Measurements from ENCODE around the gene ESD.

The ESD gene

GRCh38 chr13:46796515-46797474, at the start of gene ESD:
Gene ESD, minus strand, starts transcription at chr13:46797161. Its CDS starts 5,748 bp downstream, at chr13:46791413.
- H3K36me3 ChIP-seq (ENCODE audit: control insufficient read depth in 2 of 2, insufficient read depth in 2 of 2, low read length in 2 of 2), result no peaks in the 10 kb centered on the region
- H3K27ac ChIP-seq (ENCODE audit: low read length), result peak within 1 kb of the TSS; percentile 86
- H3K9me3 ChIP-seq (ENCODE audit: control insufficient read depth in 2 of 2, low read length in 2 of 2), result no peaks in the 10 kb centered on the region
- peak within 1 kb of the TSS; percentile 66 to 90 for H3K4me3 ChIP-seq (ENCODE audit: low read length in 2 of 2)
- peaks cover 20% of the 10 kb centered on the region for H3K4me1 ChIP-seq (ENCODE audit: control insufficient read depth, insufficient read depth, low read length)
- peak within 1 kb of the TSS; percentile 74 to 89 for H3K9ac ChIP-seq (ENCODE audit: low read length in 2 of 2)
- H3K27me3 ChIP-seq (ENCODE audit: control insufficient read depth in 1 of 2, insufficient read depth in 2 of 2, low read length in 2 of 2), result no peaks in the 10 kb centered on the region

- Histone ChIP-seq H3K4me1 (ENCODE audit: control insufficient read depth, insufficient read depth, low read length) (no peaks in the 10 kb centered on the region), H3K9me3 (ENCODE audit: control insufficient read depth in 2 of 2, low read length in 2 of 2) (no peaks in the 10 kb centered on the region), H3K36me3 (ENCODE audit: control insufficient read depth in 2 of 2, insufficient read depth in 2 of 2, low read length in 2 of 2) (no peaks in the 10 kb centered on the region), H3K4me3 (ENCODE audit: low read length in 2 of 2) (no peak overlapping the region), H3K27ac (ENCODE audit: low read length) (no peak overlapping the region), H3K9ac (ENCODE audit: low read length in 2 of 2) (no peak overlapping the region), H3K27me3 (ENCODE audit: control insufficient read depth in 1 of 2, insufficient read depth in 2 of 2, low read length in 2 of 2) (no peaks in the 10 kb centered on the region)
Observed at GRCh38 chr13:46846726-46847125, 49.8 kb upstream of the ESD start.

- Histone ChIP-seq H3K9ac (ENCODE audit: low read length in 2 of 2) (no peak overlapping the region), H3K9me3 (ENCODE audit: control insufficient read depth in 2 of 2, low read length in 2 of 2) (no peaks in the 10 kb centered on the region), H3K4me1 (ENCODE audit: control insufficient read depth, insufficient read depth, low read length) (no peaks in the 10 kb centered on the region), H3K27ac (ENCODE audit: low read length) (no peak overlapping the region), H3K27me3 (ENCODE audit: control insufficient read depth in 1 of 2, insufficient read depth in 2 of 2, low read length in 2 of 2) (no peaks in the 10 kb centered on the region), H3K36me3 (ENCODE audit: control insufficient read depth in 2 of 2, insufficient read depth in 2 of 2, low read length in 2 of 2) (no peaks in the 10 kb centered on the region), H3K4me3 (ENCODE audit: low read length in 2 of 2) (no peak overlapping the region)
Observed at GRCh38 chr13:46845146-46845545, 48.2 kb upstream of the ESD start.

GRCh38 chr13:46844431-46844830, 47.5 kb upstream of the ESD start:
- no peak overlapping the region for H3K27ac ChIP-seq (ENCODE audit: low read length)
- H3K9ac ChIP-seq (ENCODE audit: low read length in 2 of 2), result no peak overlapping the region
- H3K4me3 ChIP-seq (ENCODE audit: low read length in 2 of 2), result no peak overlapping the region
- no peaks in the 10 kb centered on the region for H3K27me3 ChIP-seq (ENCODE audit: control insufficient read depth in 1 of 2, insufficient read depth in 2 of 2, low read length in 2 of 2)
- no peaks in the 10 kb centered on the region for H3K36me3 ChIP-seq (ENCODE audit: control insufficient read depth in 2 of 2, insufficient read depth in 2 of 2, low read length in 2 of 2)
- no peaks in the 10 kb centered on the region for H3K4me1 ChIP-seq (ENCODE audit: control insufficient read depth, insufficient read depth, low read length)
- no peaks in the 10 kb centered on the region for H3K9me3 ChIP-seq (ENCODE audit: control insufficient read depth in 2 of 2, low read length in 2 of 2)

- Histone ChIP-seq H3K4me1 (ENCODE audit: control insufficient read depth, insufficient read depth, low read length) (no peaks in the 10 kb centered on the region), H3K27me3 (ENCODE audit: control insufficient read depth in 1 of 2, insufficient read depth in 2 of 2, low read length in 2 of 2) (no peaks in the 10 kb centered on the region), H3K9me3 (ENCODE audit: control insufficient read depth in 2 of 2, low read length in 2 of 2) (no peaks in the 10 kb centered on the region), H3K4me3 (ENCODE audit: low read length in 2 of 2) (no peak overlapping the region), H3K36me3 (ENCODE audit: control insufficient read depth in 2 of 2, insufficient read depth in 2 of 2, low read length in 2 of 2) (no peaks in the 10 kb centered on the region), H3K27ac (ENCODE audit: low read length) (no peak overlapping the region), H3K9ac (ENCODE audit: low read length in 2 of 2) (no peak overlapping the region)
Observed at GRCh38 chr13:46839399-46839798, 42.4 kb upstream of the ESD start.

- Histone ChIP-seq H3K36me3 (ENCODE audit: control insufficient read depth in 2 of 2, insufficient read depth in 2 of 2, low read length in 2 of 2) (no peaks in the 10 kb centered on the region), H3K27ac (ENCODE audit: low read length) (no peak overlapping the region), H3K4me1 (ENCODE audit: control insufficient read depth, insufficient read depth, low read length) (no peaks in the 10 kb centered on the region), H3K9ac (ENCODE audit: low read length in 2 of 2) (no peak overlapping the region), H3K9me3 (ENCODE audit: control insufficient read depth in 2 of 2, low read length in 2 of 2) (no peaks in the 10 kb centered on the region), H3K27me3 (ENCODE audit: control insufficient read depth in 1 of 2, insufficient read depth in 2 of 2, low read length in 2 of 2) (no peaks in the 10 kb centered on the region), H3K4me3 (ENCODE audit: low read length in 2 of 2) (no peak overlapping the region)
Observed at GRCh38 chr13:46834657-46835056, 37.7 kb upstream of the ESD start.

- Histone ChIP-seq H3K4me3 (ENCODE audit: low read length in 2 of 2) (no peak overlapping the region), H3K36me3 (ENCODE audit: control insufficient read depth in 2 of 2, insufficient read depth in 2 of 2, low read length in 2 of 2) (no peaks in the 10 kb centered on the region), H3K9me3 (ENCODE audit: control insufficient read depth in 2 of 2, low read length in 2 of 2) (no peaks in the 10 kb centered on the region), H3K27me3 (ENCODE audit: control insufficient read depth in 1 of 2, insufficient read depth in 2 of 2, low read length in 2 of 2) (no peaks in the 10 kb centered on the region), H3K9ac (ENCODE audit: low read length in 2 of 2) (no peak overlapping the region), H3K27ac (ENCODE audit: low read length) (no peak overlapping the region), H3K4me1 (ENCODE audit: control insufficient read depth, insufficient read depth, low read length) (no peaks in the 10 kb centered on the region)
Observed at GRCh38 chr13:46831588-46832194, 34.7 kb upstream of the ESD start.

- Histone ChIP-seq H3K27me3 (ENCODE audit: control insufficient read depth in 1 of 2, insufficient read depth in 2 of 2, low read length in 2 of 2) (no peaks in the 10 kb centered on the region), H3K9ac (ENCODE audit: low read length in 2 of 2) (no peak overlapping the region), H3K4me3 (ENCODE audit: low read length in 2 of 2) (no peak overlapping the region), H3K4me1 (ENCODE audit: control insufficient read depth, insufficient read depth, low read length) (no peaks in the 10 kb centered on the region), H3K36me3 (ENCODE audit: control insufficient read depth in 2 of 2, insufficient read depth in 2 of 2, low read length in 2 of 2) (no peaks in the 10 kb centered on the region), H3K9me3 (ENCODE audit: control insufficient read depth in 2 of 2, low read length in 2 of 2) (no peaks in the 10 kb centered on the region), H3K27ac (ENCODE audit: low read length) (no peak overlapping the region)
Observed at GRCh38 chr13:46830405-46831005, 33.5 kb upstream of the ESD start.

- H3K36me3 ChIP-seq (ENCODE audit: control insufficient read depth in 2 of 2, insufficient read depth in 2 of 2, low read length in 2 of 2), result no peaks in the 10 kb centered on the region
- no peak overlapping the region for H3K4me3 ChIP-seq (ENCODE audit: low read length in 2 of 2)
- H3K9ac ChIP-seq (ENCODE audit: low read length in 2 of 2), result no peak overlapping the region
- no peaks in the 10 kb centered on the region for H3K4me1 ChIP-seq (ENCODE audit: control insufficient read depth, insufficient read depth, low read length)
- H3K9me3 ChIP-seq (ENCODE audit: control insufficient read depth in 2 of 2, low read length in 2 of 2), result no peaks in the 10 kb centered on the region
- H3K27ac ChIP-seq (ENCODE audit: low read length), result no peak overlapping the region
- H3K27me3 ChIP-seq (ENCODE audit: control insufficient read depth in 1 of 2, insufficient read depth in 2 of 2, low read length in 2 of 2), result no peaks in the 10 kb centered on the region
Observed at GRCh38 chr13:46822551-46822950, 25.6 kb upstream of the ESD start.

GRCh38 chr13:46817838-46818476, 21.0 kb upstream of the ESD start:
- Histone ChIP-seq H3K9ac (ENCODE audit: low read length in 2 of 2) (no peak overlapping the region), H3K27me3 (ENCODE audit: control insufficient read depth in 1 of 2, insufficient read depth in 2 of 2, low read length in 2 of 2) (no peaks in the 10 kb centered on the region), H3K4me3 (ENCODE audit: low read length in 2 of 2) (no peak overlapping the region), H3K9me3 (ENCODE audit: control insufficient read depth in 2 of 2, low read length in 2 of 2) (no peaks in the 10 kb centered on the region), H3K27ac (ENCODE audit: low read length) (no peak overlapping the region), H3K36me3 (ENCODE audit: control insufficient read depth in 2 of 2, insufficient read depth in 2 of 2, low read length in 2 of 2) (no peaks in the 10 kb centered on the region), H3K4me1 (ENCODE audit: control insufficient read depth, insufficient read depth, low read length) (no peaks in the 10 kb centered on the region)

All from stomach smooth muscle (tissue), 2 donors.